Upper lobe of left lung (tissue), 6 donors: Measurements from ENCODE around the gene KCNMA1. TPM values are rescaled to one million over a fixed set of nuclear protein-coding genes. Genes with fewer than 3 reads are reported as not detected.

Experiments used
- ATAC-seq, 2 donors: fragments of 200-7000 bp; cut with Tn5 transposase; one replicate each; pipeline ENCODE4 v1.9.1; 2022; ENCODE audit warnings: mild to moderate bottlenecking in 2 of 2, moderate library complexity in 2 of 2; ENCODE audit not compliant: low FRiP score in 2 of 2
- DNase-seq, 2 donors: peaks; one replicate each; pipeline ENCODE4 v3.0.0-alpha.2; 2019 to 2020
- H3K27ac ChIP-seq, 4 donors: fragments of 200-600 bp; sonication (generic); one replicate each; pipeline ENCODE4 v1.5.1; 2016 to 2019
- H3K27me3 ChIP-seq, 4 donors: fragments of 200-600 bp; sonication (generic); one replicate each; pipeline ENCODE4 v1.5.1; 2017 to 2019
- H3K36me3 ChIP-seq, 4 donors: fragments of 200-600 bp; sonication (generic); one replicate each; pipeline ENCODE4 v1.5.1; 2016 to 2019
- H3K4me1 ChIP-seq, 4 donors: fragments of 200-600 bp; sonication (generic); one replicate each; pipeline ENCODE4 v1.5.1; 2018 to 2019
- H3K4me3 ChIP-seq, 4 donors: fragments of 200-600 bp; sonication (generic); one replicate each; pipeline ENCODE4 v1.5.1; 2017 to 2019; ENCODE audit warnings: mild to moderate bottlenecking in 2 of 4, moderate library complexity in 1 of 4
- H3K9me3 ChIP-seq, 4 donors: fragments of 200-600 bp; sonication (generic); one replicate each; pipeline ENCODE4 v1.5.1; 2018 to 2019
- EP300 ChIP-seq, 4 donors: sonication (generic); formaldehyde crosslinking; IDR thresholded peaks; one replicate each; pipeline ENCODE4 v1.5.1; 2017; ENCODE audit warnings: antibody characterized with exemption in 4 of 4, control low read depth in 2 of 4
- POLR2A ChIP-seq, 4 donors: fragments of 450-650 bp; IDR thresholded peaks; one replicate each; pipeline ENCODE4 v1.5.1; 2016 to 2017; ENCODE audit warnings: antibody characterized with exemption in 4 of 4, mild to moderate bottlenecking in 2 of 4
- POLR2AphosphoS5 ChIP-seq, 2 donors: sonication (generic); formaldehyde crosslinking; IDR thresholded peaks; one replicate each; pipeline ENCODE4 v1.5.1; 2017; ENCODE audit warnings: antibody characterized with exemption in 2 of 2
- WGBS, 2 donors: methylation state at CpG; one replicate each; pipeline ENCODE4 v1.1.5; 2017 to 2018; 5-methylcytosine and 5-hydroxymethylcytosine counted together
- total RNA-seq, 6 donors: library from RNA; depleted of rRNA in 4 of 6; stranded (reverse); fragments of >200 nt in 4 of 6; gene quantifications; one replicate each; pipeline versions ENCODE4 v1.1.0 to v1.2.1, GENCODE V29; 2016 to 2021
- TF ChIP-seq, protein P1 (sequence below), 6 experiments: fragments of 450-650 bp in 4 of 6; fragments of 200-600 bp in 2 of 6; sonication (generic) in 2 of 6; IDR thresholded peaks; one replicate each; pipeline ENCODE4 v1.5.1; 2016 to 2019; ENCODE audit warnings: antibody characterized with exemption in 6 of 6
- donor health status: DM: no; HTN: no; CAD: no; lungs with moderate emphysema.
- donor health status: DM: no; HTN: yes; CAD: no; lungs with severe emphysema.

The KCNMA1 gene
- total RNA-seq, 6 donors from 2014 or later = 5.8 to 107 (median 22.0) TPM

DNA sequence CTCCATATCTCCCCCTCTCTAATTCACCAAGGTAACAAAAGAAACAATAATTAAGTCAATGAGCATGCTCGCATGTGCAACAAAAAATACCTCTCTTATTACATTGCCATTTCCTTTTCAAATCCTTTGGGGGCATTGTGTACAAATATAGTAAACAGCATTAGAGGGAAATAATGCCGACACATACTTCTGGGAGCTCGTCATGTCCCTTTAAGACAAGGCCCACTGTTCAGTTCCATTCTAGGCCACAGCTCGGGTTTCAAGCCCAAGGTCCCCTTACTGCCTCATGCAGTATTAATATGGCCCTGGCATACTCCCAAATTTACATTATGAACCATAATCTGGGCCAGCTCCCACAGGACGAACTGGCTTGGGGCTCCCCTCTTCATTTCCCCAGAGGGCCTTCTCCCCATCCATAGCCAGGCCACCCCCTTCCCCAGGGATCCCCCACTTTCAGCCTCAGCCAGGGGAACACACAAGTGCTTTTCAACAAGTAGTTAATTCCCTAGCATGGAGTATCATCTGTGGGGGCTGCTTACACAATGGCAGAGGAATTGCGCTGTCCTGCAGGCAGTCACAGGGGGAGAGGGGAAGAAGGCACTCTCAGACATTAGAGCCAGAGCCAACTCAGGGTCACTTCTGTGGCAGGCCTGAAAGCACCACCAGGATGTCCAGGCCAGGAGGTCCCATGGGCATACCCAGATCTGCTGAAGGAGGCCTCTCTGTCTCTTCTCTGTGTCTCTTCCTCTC lies 110.6 kb downstream of the KCNMA1 start:
- peak overlapping the region in 1 of 4 donors; percentile 21 for H3K27ac ChIP-seq
- WGBS, 2 donors = 69 to 76% methylated on average over 6 of the region's 6 CpGs
- H3K4me3 ChIP-seq = no peak overlapping the region
- TF ChIP-seq POLR2A (IDR thresholded peaks at IDR 0.05) (no peak), EP300 (IDR thresholded peaks at IDR 0.05) (no peak), POLR2AphosphoS5 (IDR thresholded peaks at IDR 0.05) (no peak)
- TF ChIP-seq, protein P1, sequence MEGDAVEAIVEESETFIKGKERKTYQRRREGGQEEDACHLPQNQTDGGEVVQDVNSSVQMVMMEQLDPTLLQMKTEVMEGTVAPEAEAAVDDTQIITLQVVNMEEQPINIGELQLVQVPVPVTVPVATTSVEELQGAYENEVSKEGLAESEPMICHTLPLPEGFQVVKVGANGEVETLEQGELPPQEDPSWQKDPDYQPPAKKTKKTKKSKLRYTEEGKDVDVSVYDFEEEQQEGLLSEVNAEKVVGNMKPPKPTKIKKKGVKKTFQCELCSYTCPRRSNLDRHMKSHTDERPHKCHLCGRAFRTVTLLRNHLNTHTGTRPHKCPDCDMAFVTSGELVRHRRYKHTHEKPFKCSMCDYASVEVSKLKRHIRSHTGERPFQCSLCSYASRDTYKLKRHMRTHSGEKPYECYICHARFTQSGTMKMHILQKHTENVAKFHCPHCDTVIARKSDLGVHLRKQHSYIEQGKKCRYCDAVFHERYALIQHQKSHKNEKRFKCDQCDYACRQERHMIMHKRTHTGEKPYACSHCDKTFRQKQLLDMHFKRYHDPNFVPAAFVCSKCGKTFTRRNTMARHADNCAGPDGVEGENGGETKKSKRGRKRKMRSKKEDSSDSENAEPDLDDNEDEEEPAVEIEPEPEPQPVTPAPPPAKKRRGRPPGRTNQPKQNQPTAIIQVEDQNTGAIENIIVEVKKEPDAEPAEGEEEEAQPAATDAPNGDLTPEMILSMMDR (IDR thresholded peaks at IDR 0.05) = no peak
- no peaks in the 10 kb centered on the region for H3K9me3 ChIP-seq
- no peaks in the 10 kb centered on the region for H3K27me3 ChIP-seq
- no peak for ATAC-seq
- no peak for DNase-seq
- H3K36me3 ChIP-seq = no peaks in the 10 kb centered on the region
- H3K4me1 ChIP-seq = no peaks in the 10 kb centered on the region

DNA sequence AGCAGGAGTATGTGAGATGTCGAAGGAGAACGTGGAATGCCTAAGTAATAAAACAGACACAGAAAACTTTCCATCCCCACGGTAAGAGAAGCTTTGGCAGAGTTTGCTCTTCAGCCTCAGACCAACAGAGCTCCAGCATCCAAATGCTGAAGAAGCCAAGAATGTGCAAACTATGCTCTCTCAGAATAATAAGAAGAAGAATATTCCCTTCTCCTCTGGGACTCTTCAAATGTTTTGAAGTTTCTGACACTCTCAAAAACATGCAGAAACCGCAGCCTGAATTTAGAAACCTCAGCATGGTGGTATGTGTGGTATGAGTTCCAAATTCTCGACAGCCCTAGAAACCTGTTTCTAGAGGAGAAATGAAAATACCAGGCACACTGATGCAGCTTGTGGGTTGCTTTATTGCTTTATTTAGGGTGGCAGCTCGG lies 113.3 kb downstream of the KCNMA1 start:
- H3K27ac ChIP-seq = no peak overlapping the region
- no peak for TF ChIP-seq EP300 (IDR thresholded peaks at IDR 0.05)
- TF ChIP-seq, protein P1 (IDR thresholded peaks at IDR 0.05) = no peak
- TF ChIP-seq POLR2A (IDR thresholded peaks at IDR 0.05) = no peak
- TF ChIP-seq POLR2AphosphoS5 (IDR thresholded peaks at IDR 0.05) = no peak
- peak in 1 of 2 donors; percentile 60 for ATAC-seq

DNA sequence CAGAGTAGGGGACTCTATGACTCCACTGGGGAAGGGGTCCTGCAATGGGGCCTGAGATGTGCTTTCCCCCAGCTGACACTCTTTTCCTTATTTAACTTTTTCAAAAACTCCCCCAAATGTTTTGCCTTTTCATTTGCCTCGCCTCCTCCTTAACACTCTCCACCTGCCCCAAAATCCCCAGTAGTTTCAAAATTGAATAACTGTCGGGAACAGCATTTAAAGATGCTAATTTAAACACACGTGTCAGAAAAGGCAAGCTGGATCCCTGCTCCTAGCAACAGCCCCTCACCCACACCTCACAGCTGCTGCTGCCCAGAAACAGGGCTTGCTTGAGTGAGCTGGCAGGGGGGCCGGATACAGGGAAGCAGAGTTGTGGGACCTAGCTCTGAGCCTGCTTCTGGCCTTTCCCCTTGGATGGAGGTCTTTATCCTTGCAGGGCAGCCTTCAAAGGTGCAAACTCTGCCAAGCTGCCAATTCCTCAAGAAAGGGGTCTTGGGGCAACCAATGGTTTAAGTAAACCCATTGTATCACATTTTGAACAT lies 115.3 kb downstream of the KCNMA1 start:
- Histone ChIP-seq H3K4me3 (no peak overlapping the region), H3K9me3 (no peaks in the 10 kb centered on the region), H3K4me1 (no peaks in the 10 kb centered on the region), H3K27me3 (no peaks in the 10 kb centered on the region), H3K36me3 (no peaks in the 10 kb centered on the region), H3K27ac (no peak overlapping the region)
- ATAC-seq = no peak
- 73 to 79% methylated on average over 4 of the region's 4 CpGs for WGBS, 2 donors
- TF ChIP-seq, protein P1 (IDR thresholded peaks at IDR 0.05) = no peak
- TF ChIP-seq POLR2A (IDR thresholded peaks at IDR 0.05) = no peak
- TF ChIP-seq EP300 (IDR thresholded peaks at IDR 0.05) = no peak
- TF ChIP-seq POLR2AphosphoS5 (IDR thresholded peaks at IDR 0.05) = no peak
- no peak for DNase-seq

More for the DNA sequence above, 113.3 kb downstream of the KCNMA1 start:
- Histone ChIP-seq H3K4me3 (no peak overlapping the region), H3K9me3 (no peaks in the 10 kb centered on the region), H3K4me1 (no peaks in the 10 kb centered on the region), H3K36me3 (no peaks in the 10 kb centered on the region), H3K27me3 (no peaks in the 10 kb centered on the region)
- no peak for DNase-seq
- WGBS, 2 donors = 33 to 50% methylated on average over 6 of the region's 6 CpGs

DNA sequence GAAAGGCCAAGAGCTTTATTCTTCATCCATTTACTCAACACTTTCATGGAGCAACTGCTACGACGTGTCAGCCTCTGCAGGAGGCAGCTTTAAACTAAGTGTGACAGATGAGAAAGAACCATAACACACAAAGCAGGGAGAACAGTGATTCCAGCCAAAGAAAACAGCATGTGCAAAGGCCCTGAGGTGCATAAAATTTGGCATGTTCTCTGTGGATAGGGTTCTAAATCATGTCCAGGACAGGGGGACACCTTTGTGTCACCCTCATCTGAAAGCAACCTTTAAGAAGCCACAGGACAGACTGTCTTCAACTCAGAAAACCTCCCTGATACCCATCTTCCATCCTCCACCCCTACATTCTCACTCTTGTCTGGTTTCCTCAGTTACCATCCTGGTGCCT lies 116.6 kb downstream of the KCNMA1 start:
- Histone ChIP-seq H3K4me3 (no peak overlapping the region), H3K27ac (no peak overlapping the region), H3K27me3 (no peaks in the 10 kb centered on the region), H3K4me1 (no peaks in the 10 kb centered on the region), H3K36me3 (no peaks in the 10 kb centered on the region), H3K9me3 (no peaks in the 10 kb centered on the region)
- TF ChIP-seq, protein P1 (IDR thresholded peaks at IDR 0.05) = no peak
- TF ChIP-seq EP300 (IDR thresholded peaks at IDR 0.05) (no peak), POLR2A (IDR thresholded peaks at IDR 0.05) (no peak), POLR2AphosphoS5 (IDR thresholded peaks at IDR 0.05) (no peak)
- ATAC-seq (no peak), DNase-seq (no peak)
- WGBS, 2 donors = 85 to 88% methylated on average over 2 of the region's 2 CpGs
